Mesodermal cell (in vitro differentiated cells): Measurements from ENCODE around the gene CSRNP2.
"Not testable (repeated sequence)": the region's sequence is repeated elsewhere in the genome, so short reads cannot be mapped to it uniquely, and the experiment has no call there.

Experiments
- H3K27ac ChIP-seq: 2 replicates; pipeline ENCODE4 v1.7.0; 2013; ENCODE audit warnings: mild to moderate bottlenecking, low read depth, low read length, moderate library complexity; ENCODE audit not compliant: severe bottlenecking
- H3K36me3 ChIP-seq: 2 replicates; pipeline ENCODE4 v1.7.1; 2013; ENCODE audit warnings: mild to moderate bottlenecking, low read length, moderate library complexity; ENCODE audit not compliant: control insufficient read depth, insufficient read depth
- H3K4me1 ChIP-seq: one replicate; pipeline ENCODE4 v1.7.1; 2013; ENCODE audit warnings: mild to moderate bottlenecking, low read length; ENCODE audit not compliant: insufficient read depth, control insufficient read depth, poor library complexity, severe bottlenecking
- H3K4me3 ChIP-seq: 2 replicates; pipeline ENCODE4 v1.7.0; 2013; ENCODE audit warnings: low read length, control low read depth, mild to moderate bottlenecking; ENCODE audit not compliant: insufficient read depth, poor library complexity, severe bottlenecking; ENCODE audit errors: extremely low read depth
- H3K9me3 ChIP-seq: 2 replicates; pipeline ENCODE4 v1.7.1; 2013; ENCODE audit warnings: mild to moderate bottlenecking, low read length, moderate library complexity; ENCODE audit not compliant: control insufficient read depth
- WGBS, 2 experiments: methylation state at CpG; one replicate each; pipeline ENCODE4 v1.1.5; 2013; ENCODE audit warnings: missing lambda C conversion rate in 2 of 2; ENCODE audit not compliant: insufficient coverage in 2 of 2; 5-methylcytosine and 5-hydroxymethylcytosine counted together

Gene CSRNP2

DNA sequence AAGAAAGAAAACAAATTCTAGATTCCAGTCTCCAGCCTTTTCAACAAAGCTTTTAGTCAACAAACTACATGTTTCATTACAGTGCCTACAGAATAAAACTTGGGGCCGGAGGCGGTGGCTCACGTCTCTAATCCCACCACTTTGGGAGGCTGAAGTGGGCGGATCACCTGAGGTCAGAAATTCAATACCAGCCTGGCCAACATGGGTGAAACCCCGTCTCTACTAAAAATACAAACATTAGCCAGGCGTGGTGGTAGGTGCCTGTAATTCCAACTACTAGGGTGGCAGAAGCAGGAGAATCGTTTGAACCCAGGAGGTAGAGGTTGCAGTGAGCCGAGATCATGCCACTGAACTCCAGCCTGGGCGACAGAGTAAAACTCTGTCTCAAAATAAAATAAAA lies 68.9 kb downstream of the CSRNP2 start:
- H3K36me3 ChIP-seq, H3K9me3 ChIP-seq, H3K4me3 ChIP-seq, H3K27ac ChIP-seq, H3K4me1 ChIP-seq: not testable (repeated sequence)
- WGBS, 2 experiments, result 91 to 92% methylated on average over 6 to 7 of the region's 9 CpGs

DNA sequence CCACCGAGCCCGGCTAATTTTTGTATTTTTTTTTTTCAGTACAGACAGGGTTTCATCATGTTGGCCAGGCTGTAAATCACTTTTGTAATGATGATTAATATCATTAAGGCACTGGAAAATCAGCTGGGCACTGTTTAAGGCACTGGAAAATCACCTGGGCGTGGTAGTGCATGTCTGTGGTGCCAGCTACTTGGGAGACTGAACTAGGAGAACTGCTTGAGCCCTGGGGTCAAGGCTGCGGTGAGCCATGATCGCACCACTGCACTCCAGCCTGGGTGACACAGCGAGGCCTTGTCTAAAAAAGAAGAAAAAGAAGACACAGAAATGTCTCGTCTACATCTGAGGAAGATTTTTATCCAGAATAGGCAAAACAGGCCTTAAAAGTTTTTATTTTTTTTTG lies 70.0 kb downstream of the CSRNP2 start:
- no peaks in the 10 kb centered on the region for H3K9me3 ChIP-seq
- 92 to 95% methylated on average over 7 of the region's 7 CpGs for WGBS, 2 experiments
- no peak overlapping the region for H3K27ac ChIP-seq
- no peak overlapping the region for H3K4me3 ChIP-seq
- no peaks in the 10 kb centered on the region for H3K4me1 ChIP-seq
- peaks cover 4% of the 10 kb centered on the region for H3K36me3 ChIP-seq

- Histone ChIP-seq H3K36me3 (peaks cover 12% of the 10 kb centered on the region), H3K4me1 (no peaks in the 10 kb centered on the region), H3K9me3 (no peaks in the 10 kb centered on the region), H3K27ac (no peak overlapping the region), H3K4me3 (no peak overlapping the region)
- WGBS, 2 experiments, result 80 to 100% methylated on average over 1 to 2 of the region's 5 CpGs
Measured at GRCh38 chr12:51012570-51013236, 70.7 kb downstream of the CSRNP2 start.

- H3K27ac ChIP-seq, result no peak overlapping the region
- no peaks in the 10 kb centered on the region for H3K9me3 ChIP-seq
- no CpG with 5 or more reads among the region's 4 CpGs for WGBS, 2 experiments
- H3K4me1 ChIP-seq, result no peaks in the 10 kb centered on the region
- peaks cover 19% of the 10 kb centered on the region for H3K36me3 ChIP-seq
- H3K4me3 ChIP-seq, result no peak overlapping the region
Measured at GRCh38 chr12:51011955-51012354, 71.4 kb downstream of the CSRNP2 start.
